NCI-H460 (cell line): ENCODE measurements around the gene ALDH16A1. TPM values are rescaled to one million over a fixed set of nuclear protein-coding genes. Genes with fewer than 3 reads are reported as not detected.

Experiments used
- DNase-seq: peaks from one replicate; pipeline ENCODE4 v3.0.0-alpha.2; 2016; ENCODE audit warnings: low read depth; ENCODE audit errors: extremely low read depth
- small RNA-seq, 2 experiments: library from RNA; depleted of rRNA; stranded (forward); fragments of <200 nt; gene quantifications; one replicate each; pipeline ENCODE3, GENCODE V24; 2014
- total RNA-seq: library from RNA; depleted of rRNA; stranded (reverse); fragments of >200 nt; shearing (Covaris generic); gene quantifications from 2 replicates; pipeline ENCODE4 v1.2.3, GENCODE V29; 2014; rRNA removed

ALDH16A1 gene
- total RNA-seq, 1 experiment from 2014 or later = 32.4 TPM

- no peak for DNase-seq
Measured at GRCh38 chr19:49507803-49508494, 54.9 kb downstream of the ALDH16A1 start.

- no peak for DNase-seq
Measured at GRCh38 chr19:49512970-49513745, 60.1 kb downstream of the ALDH16A1 start.

- DNase-seq = no peak
Measured at GRCh38 chr19:49513746-49514118, 60.7 kb downstream of the ALDH16A1 start.

GRCh38 chr19:49514151-49514550 is 61.1 kb downstream of the ALDH16A1 start:
- DNase-seq = no peak

GRCh38 chr19:49515767-49516166 is 62.7 kb downstream of the ALDH16A1 start:
- no peak for DNase-seq

- DNase-seq = no peak
Measured at GRCh38 chr19:49518033-49518432, 65.0 kb downstream of the ALDH16A1 start.

Small RNAs within 50 kb of the gene (small RNA-seq; reads per million reads assigned to genes)
- gene COX6CP7 (0 to 0.02 reads per million in 2 experiments), gene MIR150 (0 reads per million in 2 experiments), gene SNORD32A (0 reads per million in 2 experiments), gene SNORD33 (0 reads per million in 2 experiments), gene SNORD34 (0 reads per million in 2 experiments), gene SNORD35A (0 reads per million in 2 experiments), gene SNORD35B (0 reads per million in 2 experiments)

Other genes starting within 250 kb of the ALDH16A1 start
- gene SLC6A16, start 128.0 kb upstream of the ALDH16A1 start, total RNA-seq = 0.30 and 0.43 TPM in 2 replicates
- not detected in 2 replicates for gene CD37, start 117.8 kb upstream of the ALDH16A1 start, total RNA-seq
- 13.7 and 13.8 TPM in 2 replicates for gene TEAD2, start 90.8 kb upstream of the ALDH16A1 start, total RNA-seq
- not detected in 2 replicates for gene DKKL1, start 89.3 kb upstream of the ALDH16A1 start, total RNA-seq
- not detected in 2 replicates for gene KASH5, start 65.0 kb upstream of the ALDH16A1 start, total RNA-seq
- gene PTH2, start 29.8 kb upstream of the ALDH16A1 start, total RNA-seq = not detected in 2 replicates
- not detected in 2 replicates for gene GFY, start 27.8 kb upstream of the ALDH16A1 start, total RNA-seq
- gene SLC17A7, start 11.7 kb upstream of the ALDH16A1 start, total RNA-seq = 0.17 TPM in 1 of 2 replicates, not detected in the other
- gene PIH1D1, start 1.4 kb upstream of the ALDH16A1 start, total RNA-seq = 48.5 and 69.4 TPM in 2 replicates
- gene FLT3LG, start 21.0 kb downstream of the ALDH16A1 start, total RNA-seq = 0.12 and 0.35 TPM in 2 replicates
- 3,401 and 3,992 TPM in 2 replicates for gene RPL13A, start 34.4 kb downstream of the ALDH16A1 start, total RNA-seq
- gene RPS11, start 43.2 kb downstream of the ALDH16A1 start, total RNA-seq = 2,280 and 2,727 TPM in 2 replicates
- 0.77 TPM in 1 of 2 replicates, not detected in the other for gene FCGRT, start 59.4 kb downstream of the ALDH16A1 start, total RNA-seq
- 3.1 and 5.6 TPM in 2 replicates for gene RCN3, start 74.8 kb downstream of the ALDH16A1 start, total RNA-seq
- 21.8 and 31.8 TPM in 2 replicates for gene NOSIP, start 127.3 kb downstream of the ALDH16A1 start, total RNA-seq
- gene PRRG2, start 128.1 kb downstream of the ALDH16A1 start, total RNA-seq = 0.14 TPM in 1 of 2 replicates, not detected in the other
- gene PRR12, start 138.0 kb downstream of the ALDH16A1 start, total RNA-seq = 2.1 and 3.0 TPM in 2 replicates
- gene RRAS, start 186.9 kb downstream of the ALDH16A1 start, total RNA-seq = 17.2 and 19.6 TPM in 2 replicates
- 8.3 and 12.3 TPM in 2 replicates for gene SCAF1, start 189.0 kb downstream of the ALDH16A1 start, total RNA-seq
- 36.5 and 38.0 TPM in 2 replicates for gene IRF3, start 212.6 kb downstream of the ALDH16A1 start, total RNA-seq
- 16.4 and 17.5 TPM in 2 replicates for gene BCL2L12, start 212.7 kb downstream of the ALDH16A1 start, total RNA-seq
- gene PRMT1, start 224.0 kb downstream of the ALDH16A1 start, total RNA-seq = 228 and 254 TPM in 2 replicates
- gene ADM5, start 236.4 kb downstream of the ALDH16A1 start, total RNA-seq = 3.1 and 3.2 TPM in 2 replicates
- 1.7 and 2.2 TPM in 2 replicates for gene CPT1C, start 237.9 kb downstream of the ALDH16A1 start, total RNA-seq